HG03159 (cell line): ENCODE results near the gene CCDC148.
A peak's percentile ranks its signal among the peaks of the same experiment; 100 is the strongest.

Source experiments
- ATAC-seq: cut with Tn5 transposase; IDR thresholded peaks from one replicate; pipeline ENCODE4 v1.9.1; 2021; ENCODE audit warnings: mild to moderate bottlenecking, moderate library complexity; ENCODE audit not compliant: unreplicated experiment

CCDC148 gene

GRCh38 chr2:158456309-158457066 lies at the start of gene CCDC148, which contains the start of gene PKP4:
TSS of gene CCDC148 (minus strand) at chr2:158456753. CDS start at chr2:158456439, 314 bp downstream.
TSS of gene PKP4 (plus strand) at chr2:158456952. CDS start at chr2:158533185, 76,233 bp downstream.
- peak; percentile 93 for ATAC-seq

- ATAC-seq = no peak
These were observed 48.9 kb upstream of the CCDC148 start for GRCh38 chr2:158505448-158505934.

GRCh38 chr2:158504088-158504487 lies 47.5 kb upstream of the CCDC148 start:
- no peak for ATAC-seq

- ATAC-seq = no peak
These were observed 46.4 kb upstream of the CCDC148 start for GRCh38 chr2:158502974-158503373.

GRCh38 chr2:158501301-158501700 lies 44.7 kb upstream of the CCDC148 start:
- ATAC-seq = no peak

GRCh38 chr2:158500333-158500732 lies 43.8 kb upstream of the CCDC148 start:
- no peak for ATAC-seq

- no peak for ATAC-seq
These were observed 42.8 kb upstream of the CCDC148 start for GRCh38 chr2:158499383-158499782.

GRCh38 chr2:158498749-158499136 lies 42.2 kb upstream of the CCDC148 start:
- no peak for ATAC-seq

GRCh38 chr2:158498043-158498748 lies 41.6 kb upstream of the CCDC148 start:
- no peak for ATAC-seq

- ATAC-seq = no peak
These were observed 40.9 kb upstream of the CCDC148 start for GRCh38 chr2:158497486-158497885.

- no peak for ATAC-seq
These were observed 40.4 kb upstream of the CCDC148 start for GRCh38 chr2:158496986-158497385.

GRCh38 chr2:158495175-158495574 lies 38.6 kb upstream of the CCDC148 start:
- no peak for ATAC-seq

GRCh38 chr2:158493458-158493857 lies 36.9 kb upstream of the CCDC148 start:
- no peak for ATAC-seq

GRCh38 chr2:158491072-158491471 lies 34.5 kb upstream of the CCDC148 start:
- no peak for ATAC-seq

- ATAC-seq = no peak
These were observed 33.0 kb upstream of the CCDC148 start for GRCh38 chr2:158489366-158490112.

GRCh38 chr2:158488442-158489216 lies 32.1 kb upstream of the CCDC148 start:
- ATAC-seq = no peak

GRCh38 chr2:158487419-158487818 lies 30.9 kb upstream of the CCDC148 start:
- ATAC-seq = no peak

- ATAC-seq = no peak
These were observed 30.4 kb upstream of the CCDC148 start for GRCh38 chr2:158486970-158487325.

- ATAC-seq = no peak
These were observed 29.8 kb upstream of the CCDC148 start for GRCh38 chr2:158486150-158486969.
